Fibroblast of skin of right quadriceps (primary cell): ENCODE data around the gene FMO5.
"Not testable (repeated sequence)": the region's sequence is repeated elsewhere in the genome, so short reads cannot be mapped to it uniquely, and the experiment has no call there.

Experiments used
- DNase-seq: peaks from one replicate; pipeline ENCODE4 v3.0.0-alpha.2; 2013

Gene FMO5

DNA sequence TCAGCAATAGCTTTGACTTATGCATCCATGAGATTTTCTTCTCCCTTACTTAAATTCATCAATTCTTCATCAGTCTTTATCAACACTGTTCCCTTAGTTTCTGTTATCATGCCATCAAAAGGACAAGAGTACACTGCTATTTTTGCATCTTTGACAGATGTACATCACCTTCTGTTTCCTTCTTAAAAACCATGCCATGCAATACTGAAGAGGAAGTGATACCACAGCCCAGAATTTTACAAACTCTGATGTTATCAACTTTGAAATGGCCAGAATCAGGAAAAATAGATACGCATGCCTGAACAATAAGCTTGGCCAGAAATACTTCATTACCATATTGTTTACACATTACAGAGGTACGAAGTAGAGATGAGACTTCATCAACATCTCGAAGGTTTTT is 21.1 kb downstream of the FMO5 start:
- DNase-seq, result no peak

- DNase-seq, result no peak
Observed at GRCh38 chr1:147202576-147202975, 22.6 kb downstream of the FMO5 start.

DNA sequence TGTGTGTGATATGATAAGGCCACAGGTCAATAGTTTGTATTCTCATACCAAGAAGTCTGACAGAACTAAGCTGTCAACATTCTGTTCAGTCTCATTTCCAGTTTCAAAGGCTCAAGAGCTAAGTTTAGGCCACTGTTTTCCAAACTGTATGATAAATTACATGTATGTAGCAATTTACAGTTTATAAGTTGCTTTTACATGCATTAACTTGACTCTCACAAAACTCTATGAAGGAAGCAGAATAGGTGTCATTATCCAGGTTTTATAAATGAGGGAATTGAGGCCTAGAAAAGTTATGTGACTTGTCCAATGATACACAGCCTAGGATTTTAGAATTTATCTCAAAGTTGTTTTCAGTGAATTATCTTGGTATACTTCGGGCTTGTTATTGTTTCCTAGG is 23.4 kb downstream of the FMO5 start:
- DNase-seq, result no peak

GRCh38 chr1:147201276-147201675 is 23.9 kb downstream of the FMO5 start:
- no peak for DNase-seq

GRCh38 chr1:147197324-147197723 is 27.8 kb downstream of the FMO5 start:
- not testable (repeated sequence) for DNase-seq

- DNase-seq, result no peak
Observed at GRCh38 chr1:147189514-147189913, 35.6 kb downstream of the FMO5 start.

DNA sequence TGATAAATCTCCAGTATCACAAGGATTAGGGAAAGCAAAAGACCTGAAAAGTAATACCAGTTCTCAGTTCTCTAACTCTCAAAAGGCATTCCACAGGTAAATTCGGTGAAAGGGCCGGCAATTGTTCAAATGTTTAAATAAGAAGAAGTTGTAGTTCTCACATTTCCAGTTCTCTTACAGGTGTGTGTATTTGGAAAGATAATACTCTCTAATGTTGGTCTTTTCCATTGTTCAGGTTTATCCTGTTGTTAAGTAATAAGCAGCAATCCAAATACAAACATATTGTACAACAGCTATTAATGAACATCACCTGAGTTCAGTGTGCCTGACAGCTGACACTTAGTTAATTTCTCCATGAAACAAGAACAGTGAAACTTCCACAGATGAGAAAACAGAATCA is 39.7 kb downstream of the FMO5 start:
- DNase-seq, result no peak

DNA sequence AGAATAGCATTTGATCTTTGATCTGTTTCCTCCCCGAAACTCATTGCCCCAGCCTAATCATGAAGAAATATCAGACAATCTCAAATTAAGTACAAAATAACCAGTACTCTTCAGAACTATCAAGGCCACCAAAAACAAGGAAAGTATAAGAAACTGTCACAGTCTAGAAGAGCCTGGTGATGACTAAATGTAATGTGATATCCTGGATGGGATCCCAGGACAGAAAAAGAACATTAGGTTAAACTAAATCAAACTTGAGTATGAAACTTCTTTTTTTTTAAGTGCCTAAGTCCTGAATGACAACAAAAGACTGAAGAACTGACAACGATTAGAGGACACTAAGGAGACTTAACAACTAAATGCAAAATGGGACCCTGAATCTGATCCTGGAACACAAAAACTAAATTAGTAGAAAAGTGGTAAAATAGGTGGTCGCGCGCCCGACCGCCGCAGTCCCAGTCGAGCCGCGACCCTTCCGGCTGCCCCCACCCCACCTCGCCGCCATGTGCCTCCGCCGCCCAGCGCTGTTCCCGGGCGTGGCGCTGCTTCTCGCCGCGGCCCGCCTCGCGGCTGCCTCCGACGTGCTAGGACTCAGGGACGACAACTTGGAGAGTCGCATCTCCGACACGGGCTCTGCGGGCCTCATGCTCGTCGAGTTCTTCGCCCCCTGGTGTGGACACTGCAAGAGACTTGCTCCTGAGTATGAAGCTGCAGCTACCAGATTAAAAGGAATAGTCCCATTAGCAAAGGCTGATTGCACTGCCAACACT is 47.3 kb downstream of the FMO5 start:
- peak; percentile 48 for DNase-seq

DNA sequence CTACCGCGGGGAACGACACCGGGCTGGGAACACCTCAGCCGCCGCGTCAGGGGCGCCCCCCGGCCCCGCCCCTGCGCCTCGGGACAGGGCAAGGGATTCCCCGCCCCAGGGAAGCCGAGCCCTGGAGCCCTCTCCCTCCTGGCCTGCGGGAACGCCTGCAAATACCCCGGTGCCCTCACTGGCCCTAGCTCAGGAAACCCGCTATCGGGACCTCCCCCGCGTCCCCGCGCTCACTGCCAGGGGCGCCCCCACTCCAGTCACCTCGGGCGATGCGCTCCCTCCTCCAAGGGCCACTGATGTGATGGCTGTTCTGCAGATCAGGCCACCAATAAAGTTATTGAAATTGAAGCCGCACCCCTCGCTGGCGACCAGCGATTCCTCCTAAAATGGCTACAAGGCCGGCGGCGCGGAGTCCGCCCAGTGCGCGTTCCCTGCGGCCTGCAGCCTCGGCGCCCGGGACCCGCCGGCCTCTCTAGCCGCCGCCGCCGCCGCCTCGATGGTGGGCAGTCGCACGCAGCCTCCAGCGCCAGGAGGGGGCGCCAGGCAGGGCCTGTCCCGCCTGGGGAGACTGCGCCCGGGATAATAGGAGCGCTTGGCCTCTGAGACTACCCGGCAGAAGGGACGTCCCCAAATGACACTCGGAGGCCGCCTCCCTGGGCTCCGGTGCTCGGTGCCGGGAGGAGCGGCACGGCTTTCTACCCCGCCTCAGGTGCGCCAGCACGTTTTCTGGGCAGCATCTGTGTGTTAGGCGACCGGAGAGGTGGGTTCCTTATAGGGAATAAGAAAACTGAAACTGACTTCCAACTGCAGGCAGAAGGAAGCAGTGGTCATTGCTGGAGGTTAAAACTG is 52.7 kb downstream of the FMO5 start, which contains the start of gene PRKAB2:
Gene PRKAB2, minus strand, starts transcription at position 303 of the 849 bp plus-strand sequence. CDS start 326 bp downstream, outside the sequence.
- DNase-seq, result peak; percentile 97

- peak; percentile 23 for DNase-seq
Observed at GRCh38 chr1:147171399-147172167, 53.6 kb downstream of the FMO5 start.

DNA sequence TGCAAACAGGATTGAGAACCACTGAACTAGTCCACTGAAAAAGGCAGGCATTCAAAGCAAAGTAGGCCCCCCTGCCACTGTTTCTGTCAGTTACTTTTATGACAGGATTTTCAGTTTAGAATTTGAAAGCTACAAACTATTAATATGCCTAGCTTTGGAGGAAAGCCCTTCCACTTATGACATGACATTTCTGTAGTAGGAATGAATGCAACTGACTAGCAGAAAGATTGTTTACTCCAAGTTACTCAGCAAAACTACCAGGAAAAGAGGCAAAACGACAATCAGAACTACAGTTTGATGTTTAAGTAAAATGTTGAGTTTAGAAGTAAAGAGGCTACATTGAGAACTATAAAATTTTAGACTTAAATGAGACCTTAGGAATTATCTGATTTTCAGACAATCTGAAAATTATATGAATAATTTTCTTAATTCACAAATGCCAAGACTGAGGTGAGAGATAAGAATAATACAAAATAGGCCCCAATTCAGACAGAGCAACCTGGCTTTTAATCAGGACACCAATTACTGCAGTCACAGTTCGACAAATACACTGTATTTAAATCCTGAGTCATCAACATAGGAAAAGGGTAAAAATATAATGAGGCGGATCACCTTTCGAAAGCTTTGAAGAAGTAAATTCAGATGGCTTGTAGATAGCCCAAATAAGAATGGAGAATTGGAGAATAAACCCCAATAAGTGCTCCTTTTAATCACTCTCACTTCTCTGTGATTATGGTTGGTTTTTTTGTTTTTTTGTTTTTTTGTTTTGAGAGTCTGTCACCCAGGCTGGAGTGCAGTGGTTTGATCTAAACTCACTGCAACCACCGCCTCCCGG is 55.1 kb downstream of the FMO5 start:
- DNase-seq, result no peak

DNA sequence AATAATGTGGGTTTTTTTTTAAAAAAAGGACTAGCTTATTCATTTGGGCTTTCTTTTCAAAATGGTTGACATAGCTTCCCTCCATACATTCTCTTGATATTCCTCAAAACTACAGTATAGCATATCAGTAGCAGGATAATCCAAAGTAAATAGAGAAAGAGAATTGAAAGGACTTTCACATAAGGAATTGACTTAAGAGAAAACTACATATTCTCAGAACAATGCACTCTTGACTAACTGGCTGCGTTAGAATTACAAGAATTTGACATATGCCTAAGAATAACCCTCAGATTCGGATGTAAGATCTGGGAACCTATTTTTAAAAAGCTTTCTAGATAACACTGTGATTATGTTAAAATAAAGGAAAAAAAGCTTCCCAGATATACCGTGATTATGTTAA is 56.0 kb downstream of the FMO5 start:
- DNase-seq, result peak; percentile 9

- peak; percentile 42 for DNase-seq
Observed at GRCh38 chr1:147168626-147169058, 56.5 kb downstream of the FMO5 start.

DNA sequence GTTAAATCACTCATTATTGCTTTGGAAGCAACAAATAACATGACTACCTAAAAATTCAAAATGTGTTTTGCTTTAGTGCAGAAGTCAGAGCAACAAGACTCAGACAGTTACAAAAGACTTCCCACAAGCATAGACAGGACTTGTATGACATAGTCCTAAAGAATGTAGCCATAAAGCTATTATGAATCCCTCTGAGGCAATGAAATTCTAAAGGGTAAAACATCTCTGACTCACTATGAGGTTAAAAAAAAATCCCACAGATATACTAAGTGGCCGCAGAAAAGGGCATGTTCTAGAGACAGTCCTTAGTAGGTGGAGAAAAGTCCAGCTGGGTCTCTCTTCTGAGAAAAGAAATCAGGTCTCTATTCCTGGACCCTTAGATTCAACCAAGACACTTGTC is 57.8 kb downstream of the FMO5 start:
- DNase-seq, result peak; percentile 96

DNA sequence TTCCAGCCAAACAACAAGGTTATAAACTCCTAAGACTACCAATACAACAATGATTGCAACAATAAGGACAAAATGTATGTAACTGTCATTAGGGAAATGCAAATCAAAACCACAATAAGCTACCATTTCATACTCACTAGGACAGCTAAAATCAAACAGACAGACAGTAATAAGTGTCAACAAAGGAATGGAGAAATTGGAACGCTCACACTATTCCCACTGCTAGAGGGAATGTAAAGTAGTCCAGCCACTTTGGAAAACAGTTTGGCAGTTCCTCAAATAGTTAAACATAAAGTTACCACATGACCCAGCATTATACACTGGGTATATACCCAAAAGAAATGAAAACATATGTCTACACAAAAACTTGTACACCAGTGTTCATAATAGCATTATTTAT is 62.1 kb downstream of the FMO5 start:
- no peak for DNase-seq

- no peak for DNase-seq
Observed at GRCh38 chr1:147162093-147162492, 63.0 kb downstream of the FMO5 start.

- not testable (repeated sequence) for DNase-seq
Observed at GRCh38 chr1:147157116-147157515, 68.0 kb downstream of the FMO5 start.

GRCh38 chr1:147156642-147157041 is 68.5 kb downstream of the FMO5 start:
- DNase-seq, result no peak

- DNase-seq, result no peak
Observed at GRCh38 chr1:147152772-147153171, 72.4 kb downstream of the FMO5 start.

GRCh38 chr1:147151244-147151643 is 73.9 kb downstream of the FMO5 start:
- no peak for DNase-seq

- DNase-seq, result no peak
Observed at GRCh38 chr1:147142886-147143285, 82.3 kb downstream of the FMO5 start.
